ENCODE measurements around the gene USP34.

The USP34 gene

GRCh38 chr2:61252031-61252430 lies 218.9 kb downstream of the USP34 start:
- Mint-ChIP-seq H3K36me3 (peaks cover 52% of the 10 kb centered on the region), H3K9me3 (no peaks in the 10 kb centered on the region), H3K27ac (peak overlapping the region; percentile 8), H3K4me1 (no peaks in the 10 kb centered on the region), H3K27me3 (no peaks in the 10 kb centered on the region), H3K4me3 (no peak overlapping the region)
- ATAC-seq: no peak

- H3K9me3 Mint-ChIP-seq: no peaks in the 10 kb centered on the region
- no peak for ATAC-seq
- H3K36me3 Mint-ChIP-seq: peaks cover 60% of the 10 kb centered on the region
- no peak overlapping the region for H3K4me3 Mint-ChIP-seq
- no peaks in the 10 kb centered on the region for H3K27me3 Mint-ChIP-seq
- no peak overlapping the region for H3K27ac Mint-ChIP-seq
- no peaks in the 10 kb centered on the region for H3K4me1 Mint-ChIP-seq
These were observed 221.3 kb downstream of the USP34 start for GRCh38 chr2:61249521-61250071.

- H3K27ac Mint-ChIP-seq: no peak overlapping the region
- no peaks in the 10 kb centered on the region for H3K27me3 Mint-ChIP-seq
- no peak overlapping the region for H3K4me3 Mint-ChIP-seq
- no peak for ATAC-seq
- H3K4me1 Mint-ChIP-seq: no peaks in the 10 kb centered on the region
- no peaks in the 10 kb centered on the region for H3K9me3 Mint-ChIP-seq
- peaks cover 57% of the 10 kb centered on the region for H3K36me3 Mint-ChIP-seq
These were observed 223.6 kb downstream of the USP34 start for GRCh38 chr2:61247204-61247812.

- no peaks in the 10 kb centered on the region for H3K27me3 Mint-ChIP-seq
- H3K4me3 Mint-ChIP-seq: no peak overlapping the region
- H3K36me3 Mint-ChIP-seq: peaks cover 64% of the 10 kb centered on the region
- ATAC-seq: no peak
- no peaks in the 10 kb centered on the region for H3K4me1 Mint-ChIP-seq
- H3K27ac Mint-ChIP-seq: no peak overlapping the region
- no peaks in the 10 kb centered on the region for H3K9me3 Mint-ChIP-seq
These were observed 226.2 kb downstream of the USP34 start for GRCh38 chr2:61244694-61245093.

GRCh38 chr2:61241266-61241665 lies 229.6 kb downstream of the USP34 start:
- H3K27ac Mint-ChIP-seq: no peak overlapping the region

GRCh38 chr2:61238219-61239012 lies 232.5 kb downstream of the USP34 start:
- no peak for ATAC-seq
- peaks cover 41% of the 10 kb centered on the region for H3K36me3 Mint-ChIP-seq
- H3K27ac Mint-ChIP-seq: peak overlapping the region; percentile 50
- peaks cover 16% of the 10 kb centered on the region for H3K4me1 Mint-ChIP-seq
- no peaks in the 10 kb centered on the region for H3K27me3 Mint-ChIP-seq
- no peak overlapping the region for H3K4me3 Mint-ChIP-seq
- no peaks in the 10 kb centered on the region for H3K9me3 Mint-ChIP-seq

More at GRCh38 chr2:61241266-61241665, 229.6 kb downstream of the USP34 start:
- Mint-ChIP-seq H3K36me3 (peaks cover 51% of the 10 kb centered on the region), H3K4me3 (no peak overlapping the region), H3K9me3 (no peaks in the 10 kb centered on the region), H3K4me1 (peaks cover 16% of the 10 kb centered on the region), H3K27me3 (no peaks in the 10 kb centered on the region)
- no peak for ATAC-seq

GRCh38 chr2:61235716-61236115 lies 235.2 kb downstream of the USP34 start:
- H3K4me1 Mint-ChIP-seq: peaks cover 16% of the 10 kb centered on the region
- no peak for ATAC-seq
- H3K27ac Mint-ChIP-seq: no peak overlapping the region
- H3K27me3 Mint-ChIP-seq: no peaks in the 10 kb centered on the region
- no peaks in the 10 kb centered on the region for H3K9me3 Mint-ChIP-seq
- H3K4me3 Mint-ChIP-seq: no peak overlapping the region
- peaks cover 38% of the 10 kb centered on the region for H3K36me3 Mint-ChIP-seq

- H3K4me3 Mint-ChIP-seq: no peak overlapping the region
- H3K36me3 Mint-ChIP-seq: peaks cover 48% of the 10 kb centered on the region
- H3K4me1 Mint-ChIP-seq: peaks cover 6% of the 10 kb centered on the region
- peak overlapping the region; percentile 51 for H3K27ac Mint-ChIP-seq
- no peaks in the 10 kb centered on the region for H3K9me3 Mint-ChIP-seq
- no peaks in the 10 kb centered on the region for H3K27me3 Mint-ChIP-seq
- no peak for ATAC-seq
These were observed 237.3 kb downstream of the USP34 start for GRCh38 chr2:61233581-61233980.

GRCh38 chr2:61229936-61230335 lies 241.0 kb downstream of the USP34 start:
- ATAC-seq: no peak
- Mint-ChIP-seq H3K27me3 (no peaks in the 10 kb centered on the region), H3K4me1 (no peaks in the 10 kb centered on the region), H3K36me3 (peaks cover 53% of the 10 kb centered on the region), H3K4me3 (no peak overlapping the region), H3K27ac (no peak overlapping the region), H3K9me3 (no peaks in the 10 kb centered on the region)

GRCh38 chr2:61222567-61222966 lies 248.3 kb downstream of the USP34 start:
- Mint-ChIP-seq H3K27ac (no peak overlapping the region), H3K9me3 (no peaks in the 10 kb centered on the region), H3K27me3 (no peaks in the 10 kb centered on the region), H3K36me3 (peaks cover 38% of the 10 kb centered on the region), H3K4me1 (no peaks in the 10 kb centered on the region), H3K4me3 (no peak overlapping the region)
- no peak for ATAC-seq

GRCh38 chr2:61221819-61222218 lies 249.1 kb downstream of the USP34 start:
- no peak for ATAC-seq
- Mint-ChIP-seq H3K27me3 (no peaks in the 10 kb centered on the region), H3K27ac (no peak overlapping the region), H3K4me1 (no peaks in the 10 kb centered on the region), H3K4me3 (no peak overlapping the region), H3K9me3 (no peaks in the 10 kb centered on the region), H3K36me3 (peaks cover 41% of the 10 kb centered on the region)

- H3K9me3 Mint-ChIP-seq: no peaks in the 10 kb centered on the region
- ATAC-seq: no peak
- no peaks in the 10 kb centered on the region for H3K4me1 Mint-ChIP-seq
- H3K36me3 Mint-ChIP-seq: peaks cover 35% of the 10 kb centered on the region
- no peak overlapping the region for H3K27ac Mint-ChIP-seq
- H3K4me3 Mint-ChIP-seq: no peak overlapping the region
- H3K27me3 Mint-ChIP-seq: no peaks in the 10 kb centered on the region
These were observed 250.1 kb downstream of the USP34 start for GRCh38 chr2:61220768-61221167.

GRCh38 chr2:61218817-61219170 lies 252.1 kb downstream of the USP34 start:
- H3K9me3 Mint-ChIP-seq: no peaks in the 10 kb centered on the region
- no peaks in the 10 kb centered on the region for H3K4me1 Mint-ChIP-seq
- no peaks in the 10 kb centered on the region for H3K27me3 Mint-ChIP-seq
- ATAC-seq: no peak
- no peak overlapping the region for H3K4me3 Mint-ChIP-seq
- peaks cover 26% of the 10 kb centered on the region for H3K36me3 Mint-ChIP-seq
- H3K27ac Mint-ChIP-seq: no peak overlapping the region

- Mint-ChIP-seq H3K27ac (no peak overlapping the region), H3K27me3 (no peaks in the 10 kb centered on the region), H3K4me1 (no peaks in the 10 kb centered on the region), H3K4me3 (no peak overlapping the region), H3K36me3 (peaks cover 21% of the 10 kb centered on the region), H3K9me3 (no peaks in the 10 kb centered on the region)
- no peak for ATAC-seq
These were observed 252.6 kb downstream of the USP34 start for GRCh38 chr2:61218076-61218816.

GRCh38 chr2:61214171-61214570 lies 256.7 kb downstream of the USP34 start:
- H3K27ac Mint-ChIP-seq: no peak overlapping the region
- peaks cover 17% of the 10 kb centered on the region for H3K36me3 Mint-ChIP-seq

More at GRCh38 chr2:61214171-61214570, 256.7 kb downstream of the USP34 start:
- Mint-ChIP-seq H3K4me1 (no peaks in the 10 kb centered on the region), H3K9me3 (no peaks in the 10 kb centered on the region), H3K27me3 (no peaks in the 10 kb centered on the region), H3K4me3 (no peak overlapping the region)
- ATAC-seq: no peak

All from stimulated activated memory B cell treated with anti-CD40 and anti-IgM and Interleukin-4, amounts not matched to agents 10 μg/mL and 1 μg/mL and 100 μg/mL, for 72 hours (primary cell).